HS-5 (cell line): ENCODE results near the gene SLC16A10.
"Not testable (repeated sequence)": the region's sequence is repeated elsewhere in the genome, so short reads cannot be mapped to it uniquely, and the experiment has no call there.

Experiments used
- DNase-seq: peaks from one replicate; pipeline ENCODE4 v3.0.0-alpha.2; 2012; ENCODE audit warnings: low read depth

SLC16A10 gene

GRCh38 chr6:111219785-111220184 lies 132.5 kb downstream of the SLC16A10 start:
- no peak for DNase-seq

- no peak for DNase-seq
These were observed 133.2 kb downstream of the SLC16A10 start for GRCh38 chr6:111220383-111221031.

GRCh38 chr6:111221804-111222203 lies 134.5 kb downstream of the SLC16A10 start:
- no peak for DNase-seq

- DNase-seq: no peak
These were observed 135.0 kb downstream of the SLC16A10 start for GRCh38 chr6:111222341-111222740.

- no peak for DNase-seq
These were observed 140.8 kb downstream of the SLC16A10 start for GRCh38 chr6:111228094-111228493.

- DNase-seq: no peak
These were observed 143.2 kb downstream of the SLC16A10 start for GRCh38 chr6:111230351-111231089.

- no peak for DNase-seq
These were observed 143.8 kb downstream of the SLC16A10 start for GRCh38 chr6:111231090-111231459.

GRCh38 chr6:111237852-111238251 lies 150.5 kb downstream of the SLC16A10 start:
- DNase-seq: no peak

GRCh38 chr6:111238464-111239119 lies 151.3 kb downstream of the SLC16A10 start:
- no peak for DNase-seq

- no peak for DNase-seq
These were observed 152.2 kb downstream of the SLC16A10 start for GRCh38 chr6:111239461-111239860.

GRCh38 chr6:111242452-111242851 lies 155.1 kb downstream of the SLC16A10 start:
- DNase-seq: no peak

- no peak for DNase-seq
These were observed 155.8 kb downstream of the SLC16A10 start for GRCh38 chr6:111243095-111243494.

- no peak for DNase-seq
These were observed 161.5 kb downstream of the SLC16A10 start for GRCh38 chr6:111248789-111249188.

GRCh38 chr6:111250791-111251354 lies 163.6 kb downstream of the SLC16A10 start:
- DNase-seq: no peak

GRCh38 chr6:111252726-111253125 lies 165.4 kb downstream of the SLC16A10 start:
- DNase-seq: no peak

- no peak for DNase-seq
These were observed 166.9 kb downstream of the SLC16A10 start for GRCh38 chr6:111254004-111254778.

- no peak for DNase-seq
These were observed 167.5 kb downstream of the SLC16A10 start for GRCh38 chr6:111254779-111255166.

- not testable (repeated sequence) for DNase-seq
These were observed 168.5 kb downstream of the SLC16A10 start for GRCh38 chr6:111255838-111256237.

GRCh38 chr6:111256646-111257045 lies 169.3 kb downstream of the SLC16A10 start:
- DNase-seq: no peak

GRCh38 chr6:111258010-111258409 lies 170.7 kb downstream of the SLC16A10 start:
- DNase-seq: no peak

GRCh38 chr6:111258615-111259088 lies 171.3 kb downstream of the SLC16A10 start:
- no peak for DNase-seq
